SK-N-SH (cell line): ENCODE data around the gene HAUS3. TPM values are rescaled to one million over a fixed set of nuclear protein-coding genes. Genes with fewer than 3 reads are reported as not detected.
A peak's percentile ranks its signal among the peaks of the same experiment; 100 is the strongest.

Source experiments
- CTCF ChIA-PET: fragments of 300-600, 350-600 bp; formaldehyde crosslinking; extraction: SDS; loops from one replicate; lab custom pipeline; 2021; lab: Yijun Ruan, JAX
- POLR2A ChIA-PET: fragments of 350-600 bp; sonication (Branson Sonifier 250); formaldehyde crosslinking; extraction: SDS; loops from one replicate; lab custom pipeline; 2020; ENCODE audit warnings: antibody characterized with exemption, inconsistent platforms; lab: Yijun Ruan, JAX
- DNase-seq: peaks from one replicate; pipeline ENCODE4 v3.0.0; 2012
- H2AFZ ChIP-seq: fragments of 200-600 bp; sonication (generic); 2 replicates; pipeline ENCODE4 v1.8.1; 2016; ENCODE audit warnings: antibody characterized with exemption, mild to moderate bottlenecking, low read depth
- H3F3A ChIP-seq: fragments of 200-600 bp; sonication (generic); replicated peaks from 2 replicates; pipeline ENCODE3; 2016; ENCODE audit warnings: antibody characterized with exemption, mild to moderate bottlenecking; ENCODE audit not compliant: insufficient read depth
- H3K27ac ChIP-seq, 2 experiments: fragments of 200-500 bp in 1 of 2; fragments of 200-600 bp in 1 of 2; sonication (Bioruptor generic) in 1 of 2; sonication (generic), shearing (Covaris generic) in 1 of 2; 2 replicates each; pipeline versions ENCODE4 v1.5.1 to v1.6.1; 2014 to 2016; ENCODE audit warnings: low read depth in 2 of 2, inconsistent platforms in 1 of 2, low read length in 1 of 2, mild to moderate bottlenecking in 1 of 2, mixed read lengths in 1 of 2
- H3K27me3 ChIP-seq: fragments of 200-600 bp; sonication (generic), shearing (Covaris generic); 2 replicates; pipeline ENCODE4 v1.6.1; 2016; ENCODE audit warnings: mixed run types; ENCODE audit not compliant: insufficient read depth
- H3K36me3 ChIP-seq, 2 experiments: fragments of 200-500 bp in 1 of 2; fragments of 200-600 bp in 1 of 2; sonication (Bioruptor generic) in 1 of 2; sonication (generic) in 1 of 2; replicated peaks in 1 of 2; 2 replicates each; pipeline versions ENCODE3 to v1.5.1; 2014 to 2016; ENCODE audit warnings: low read length in 1 of 2, mild to moderate bottlenecking in 1 of 2; ENCODE audit not compliant: insufficient read depth in 2 of 2, control insufficient read depth in 1 of 2
- H3K4me1 ChIP-seq, 2 experiments: fragments of 200-500 bp in 1 of 2; fragments of 200-600 bp in 1 of 2; sonication (Bioruptor generic) in 1 of 2; sonication (generic), shearing (Covaris generic) in 1 of 2; 2 replicates each; pipeline versions ENCODE4 v1.5.1 to v1.6.1; 2014 to 2016; ENCODE audit warnings: low read depth in 1 of 2, low read length in 1 of 2, mixed run types in 1 of 2; ENCODE audit not compliant: insufficient read depth in 2 of 2, control insufficient read depth in 1 of 2
- H3K4me2 ChIP-seq: fragments of 200-600 bp; sonication (generic), shearing (Covaris generic); 2 replicates; pipeline ENCODE4 v1.6.1; 2017; ENCODE audit warnings: mixed run types
- H3K4me3 ChIP-seq, 2 experiments: fragments of 200-500 bp in 1 of 2; fragments of 200-600 bp in 1 of 2; sonication (Bioruptor generic) in 1 of 2; sonication (generic), shearing (Covaris generic) in 1 of 2; 2 replicates each; pipeline versions ENCODE4 v1.5.1 to v1.8.1; 2014 to 2016; ENCODE audit warnings: low read depth in 2 of 2, inconsistent platforms in 1 of 2, low read length in 1 of 2, mild to moderate bottlenecking in 1 of 2, mixed read lengths in 1 of 2, moderate library complexity in 1 of 2
- H3K79me2 ChIP-seq: fragments of 200-600 bp; sonication (generic); 2 replicates; pipeline ENCODE4 v1.8.1; 2017; ENCODE audit warnings: mild to moderate bottlenecking; ENCODE audit not compliant: insufficient read depth
- H3K9ac ChIP-seq: fragments of 200-600 bp; sonication (generic); 2 replicates; pipeline ENCODE4 v1.6.1; 2017; ENCODE audit warnings: mixed run types
- H3K9me2 ChIP-seq: fragments of 200-600 bp; sonication (generic); 2 replicates; pipeline ENCODE4 v1.6.1; 2017; ENCODE audit warnings: mixed run types
- H3K9me3 ChIP-seq: fragments of 200-600 bp; sonication (generic); 2 replicates; pipeline ENCODE4 v1.6.1; 2017; ENCODE audit warnings: mixed run types, mild to moderate bottlenecking, moderate library complexity
- H4K20me1 ChIP-seq: fragments of 200-600 bp; sonication (generic); 2 replicates; pipeline ENCODE4 v1.6.1; 2017; ENCODE audit warnings: mild to moderate bottlenecking, mixed run types; ENCODE audit not compliant: insufficient read depth
- CTCF ChIP-seq: fragments of 200-600 bp; sonication (generic); IDR thresholded peaks from 2 replicates; pipeline ENCODE4 v1.6.1; 2017; ENCODE audit warnings: antibody characterized with exemption, mild to moderate bottlenecking, moderate library complexity
- ELF1 ChIP-seq: IDR thresholded peaks from 2 replicates; pipeline ENCODE4 v1.4.0; 2012
- EZH2phosphoT487 ChIP-seq: fragments of 200-600 bp; sonication (generic); IDR thresholded peaks from 2 replicates; pipeline ENCODE4 v1.6.1; 2017; ENCODE audit warnings: low read depth, mixed run types, mild to moderate bottlenecking, antibody characterized with exemption, moderate library complexity, borderline replicate concordance
- IRF3 ChIP-seq: fragments of 150-350 bp; IDR thresholded peaks from 2 replicates; pipeline ENCODE4 v1.6.1; 2016; ENCODE audit warnings: mild to moderate bottlenecking, low read depth, low read length
- NFIC ChIP-seq: IDR thresholded peaks from 2 replicates; pipeline ENCODE4 v1.4.0; 2012; ENCODE audit warnings: borderline replicate concordance
- PBX3 ChIP-seq: IDR thresholded peaks from 2 replicates; pipeline ENCODE4; 2012
- RFX5 ChIP-seq: IDR thresholded peaks from 2 replicates; pipeline ENCODE4 v1.6.1; 2012; ENCODE audit warnings: mild to moderate bottlenecking, improper control_type of control experiment, low read length
- SIN3A ChIP-seq: IDR thresholded peaks from 2 replicates; pipeline ENCODE4 v1.6.1; 2012; ENCODE audit warnings: low read depth, mild to moderate bottlenecking, low read length, moderate library complexity, borderline replicate concordance
- SMC3 ChIP-seq: IDR thresholded peaks from 2 replicates; pipeline ENCODE4 v1.6.1; 2012; ENCODE audit warnings: low read depth, low read length, improper control_type of control experiment
- TAF1 ChIP-seq: IDR thresholded peaks from 2 replicates; pipeline ENCODE4 v1.6.1; 2012; ENCODE audit warnings: low read depth, mild to moderate bottlenecking, low read length, moderate library complexity, borderline replicate concordance
- USF2 ChIP-seq: fragments of 150-350 bp; IDR thresholded peaks from 2 replicates; pipeline ENCODE4 v1.6.1; 2017; ENCODE audit warnings: antibody characterized with exemption, low read length, low read depth, borderline replicate concordance
- ZBTB33 ChIP-seq: IDR thresholded peaks from 2 replicates; pipeline ENCODE4 v1.4.0; 2012; ENCODE audit warnings: low read depth, borderline replicate concordance
- WGBS: methylation state at CpG from one replicate; pipeline ENCODE4 v1.1.6; 2017; ENCODE audit warnings: low lambda C conversion rate; 5-methylcytosine and 5-hydroxymethylcytosine counted together
- polyA plus RNA-seq, 3 experiments: library from polyadenylated mRNA; depleted of rRNA; stranded (reverse); fragments of >200 nt; gene quantifications; 2 replicates each; pipeline ENCODE4 v1.2.3, GENCODE V29; 2012

The HAUS3 gene
- polyA plus RNA-seq, 1 of the 3 experiments (the other 2 are of a cell fraction), result 6.3 TPM

GRCh38 chr4:2268357-2269205 lies 26.7 kb upstream of the HAUS3 start:
- H3K4me3 ChIP-seq, result no peak overlapping the region
- CTCF ChIA-PET, result interaction anchor here (0.9 kb wide), 1 partner anchor 168 kb away, joined by 5 read pairs; no protein-coding TSS in a partner anchor
- POLR2A ChIA-PET, result no interaction called here
- H3F3A ChIP-seq, result no peaks in the 10 kb centered on the region
- H3K27me3 ChIP-seq, result no peaks in the 10 kb centered on the region
- WGBS, result 83% methylated on average over 5 of the region's 22 CpGs
- no peaks in the 10 kb centered on the region for H3K36me3 ChIP-seq
- DNase-seq, result peak; percentile 38
- H4K20me1 ChIP-seq, result no peaks in the 10 kb centered on the region
- no peak overlapping the region; a peak in 1 of 4 replicates for H3K27ac ChIP-seq
- no peaks in the 10 kb centered on the region for H3K9me2 ChIP-seq
- H2AFZ ChIP-seq, result no peak overlapping the region
- H3K9ac ChIP-seq, result no peak overlapping the region
- no peaks in the 10 kb centered on the region for H3K9me3 ChIP-seq
- TF ChIP-seq RFX5, result no peak
- TF ChIP-seq TAF1, result no peak
- no peak for TF ChIP-seq USF2
- no peak for TF ChIP-seq IRF3
- no peak for TF ChIP-seq SMC3
- TF ChIP-seq CTCF, result no peak
- TF ChIP-seq ELF1, result no peak
- TF ChIP-seq EZH2phosphoT487, result no peak
- H3K4me1 ChIP-seq, result peaks cover 0 to 49% of the 10 kb centered on the region in 2 experiments; a peak in 1 of 4 replicates
- H3K79me2 ChIP-seq, result no peaks in the 10 kb centered on the region
- no peak overlapping the region for H3K4me2 ChIP-seq

- Histone ChIP-seq H3K4me3 (no peak overlapping the region), H2AFZ (no peak overlapping the region), H3K9me2 (no peaks in the 10 kb centered on the region), H3K27me3 (no peaks in the 10 kb centered on the region), H3K79me2 (no peaks in the 10 kb centered on the region), H3K9me3 (no peaks in the 10 kb centered on the region), H3K4me1 (peaks cover 0 to 51% of the 10 kb centered on the region in 2 experiments; a peak in 1 of 4 replicates), H3K36me3 (no peaks in the 10 kb centered on the region), H4K20me1 (no peaks in the 10 kb centered on the region), H3K9ac (no peak overlapping the region), H3F3A (no peaks in the 10 kb centered on the region), H3K4me2 (no peak overlapping the region), H3K27ac (no peak overlapping the region)
- ChIA-PET CTCF (interaction anchor here (0.9 kb wide), 1 partner anchor 169 kb away, joined by 5 read pairs; no protein-coding TSS in a partner anchor), POLR2A (no interaction called here)
- no peak for DNase-seq
- no peak for TF ChIP-seq SIN3A
- TF ChIP-seq ELF1, result no peak
- no peak for TF ChIP-seq NFIC
- TF ChIP-seq PBX3, result no peak
- no peak for TF ChIP-seq ZBTB33
- WGBS, result 80% methylated on average over 1 of the region's 12 CpGs
These were observed 25.9 kb upstream of the HAUS3 start for GRCh38 chr4:2267841-2268240.
